Calu3 (cell line): ENCODE measurements around the gene DEK. TPM values are rescaled to one million over a fixed set of nuclear protein-coding genes. Genes with fewer than 3 reads are reported as not detected.

Source experiments
- BruUV-seq: library from RNA; stranded (reverse); fragments of 400-500 nt; replicated peaks from 2 replicates; lab custom pipeline; 2021; lab: Mats Ljungman, UMichigan
- CTCF ChIA-PET: fragments of 300-600 bp; sonication (Branson Sonifier 250); formaldehyde crosslinking; loops from one replicate; lab custom pipeline; 2022; ENCODE audit warnings: antibody characterized with exemption; lab: Charles Lee
- DNase-seq: peaks from one replicate; pipeline ENCODE4 v3.0.0; 2022
- H3K27ac Mint-ChIP-seq: one replicate; pipeline ENCODE4 v1.8.0; 2022; ENCODE audit warnings: mixed read lengths; ENCODE audit not compliant: unreplicated experiment
- H3K27me3 Mint-ChIP-seq: one replicate; pipeline ENCODE4 v1.8.0; 2022; ENCODE audit warnings: mixed read lengths; ENCODE audit not compliant: unreplicated experiment
- H3K36me3 Mint-ChIP-seq: one replicate; pipeline ENCODE4 v1.8.0; 2022; ENCODE audit warnings: mild to moderate bottlenecking, moderate library complexity, mixed read lengths; ENCODE audit not compliant: insufficient read depth, unreplicated experiment
- H3K4me1 Mint-ChIP-seq: one replicate; pipeline ENCODE4 v1.8.0; 2022; ENCODE audit warnings: mild to moderate bottlenecking, low read depth, mixed read lengths; ENCODE audit not compliant: unreplicated experiment
- H3K4me3 Mint-ChIP-seq: one replicate; pipeline ENCODE4 v1.8.0; 2022; ENCODE audit warnings: mild to moderate bottlenecking, low read depth, moderate library complexity, mixed read lengths; ENCODE audit not compliant: unreplicated experiment
- H3K9me3 Mint-ChIP-seq: one replicate; pipeline ENCODE4 v1.8.0; 2022; ENCODE audit warnings: low read depth, mixed read lengths; ENCODE audit not compliant: unreplicated experiment
- CTCF ChIP-seq: fragments of 200-600 bp; IDR thresholded peaks from one replicate; pipeline ENCODE4 v1.8.0; 2022; ENCODE audit warnings: antibody characterized with exemption; ENCODE audit not compliant: unreplicated experiment
- intact Hi-C: fragments of 100-400 bp; cut with micrococcal nuclease; formaldehyde crosslinking; loops from one replicate; pipeline ENCODE4 v1.10.0; 2022; ENCODE audit not compliant: unreplicated experiment
- total RNA-seq: library from RNA; stranded (reverse); gene quantifications from 2 replicates; pipeline ENCODE4 v1.2.3, GENCODE V29; 2022

Gene DEK
- total RNA-seq, 1 experiment from 2014 or later = 108 TPM

- CTCF ChIA-PET = no interaction called here
Measured at GRCh38 chr6:18277237-18278006, 13.1 kb upstream of the DEK start.

GRCh38 chr6:18276610-18277236 is 12.4 kb upstream of the DEK start:
- CTCF ChIA-PET = no interaction called here
- intact Hi-C loops = no loop called here
- Mint-ChIP-seq H3K4me3 (peak overlapping the region; percentile 76), H3K9me3 (no peaks in the 10 kb centered on the region), H3K27me3 (peaks cover 39% of the 10 kb centered on the region), H3K36me3 (peaks cover 13% of the 10 kb centered on the region), H3K27ac (no peak overlapping the region), H3K4me1 (no peaks in the 10 kb centered on the region)
- DNase-seq = no peak
- no TSS peak for BruUV-seq
- TF ChIP-seq CTCF = no peak

More at GRCh38 chr6:18277237-18278006, 13.1 kb upstream of the DEK start:
- H3K4me1 Mint-ChIP-seq = no peaks in the 10 kb centered on the region
- intact Hi-C loops = no loop called here
- DNase-seq = no peak
- peak overlapping the region; percentile 76 for H3K4me3 Mint-ChIP-seq
- no peaks in the 10 kb centered on the region for H3K9me3 Mint-ChIP-seq
- BruUV-seq = no TSS peak
- H3K27me3 Mint-ChIP-seq = peaks cover 39% of the 10 kb centered on the region
- H3K36me3 Mint-ChIP-seq = peaks cover 13% of the 10 kb centered on the region
- H3K27ac Mint-ChIP-seq = no peak overlapping the region
- TF ChIP-seq CTCF = no peak

- BruUV-seq = no TSS peak
- no peak for DNase-seq
- no peak overlapping the region for H3K4me3 Mint-ChIP-seq
- no peak overlapping the region for H3K27ac Mint-ChIP-seq
- CTCF ChIA-PET = no interaction called here
- peaks cover 5% of the 10 kb centered on the region for H3K27me3 Mint-ChIP-seq
- H3K9me3 Mint-ChIP-seq = no peaks in the 10 kb centered on the region
- no peak for TF ChIP-seq CTCF
- H3K36me3 Mint-ChIP-seq = peaks cover 3% of the 10 kb centered on the region
- intact Hi-C loops = no loop called here
- H3K4me1 Mint-ChIP-seq = peaks cover 4% of the 10 kb centered on the region
Measured at GRCh38 chr6:18270216-18270615, 5.9 kb upstream of the DEK start.

- no peaks in the 10 kb centered on the region for H3K9me3 Mint-ChIP-seq
- no peaks in the 10 kb centered on the region for H3K27me3 Mint-ChIP-seq
- H3K36me3 Mint-ChIP-seq = peaks cover 8% of the 10 kb centered on the region
- H3K27ac Mint-ChIP-seq = no peak overlapping the region
- H3K4me1 Mint-ChIP-seq = peaks cover 7% of the 10 kb centered on the region
- H3K4me3 Mint-ChIP-seq = no peak overlapping the region
- TF ChIP-seq CTCF = no peak
- BruUV-seq = no TSS peak
- intact Hi-C loops = loop anchor here (5.0 to 10.0 kb wide), 2 partner anchors 115 to 223 kb away; partner anchors contain the start of genes KDM1B and TPMT
- CTCF ChIA-PET = interaction anchor here (0.6 kb wide), 2 partner anchors 130 to 314 kb away, joined by 4 read pairs; no protein-coding TSS in a partner anchor
- DNase-seq = no peak
Measured at GRCh38 chr6:18269717-18270116, 5.4 kb upstream of the DEK start.
